SU-DHL-6 (cell line): Measurements from ENCODE around the gene NFIB.

Experiments used
- EZH2phosphoT487 ChIP-seq: fragments of 200-600 bp; sonication (generic), shearing (Covaris generic); conservative IDR thresholded peaks from 2 replicates; pipeline ENCODE4 v1.6.1; 2018; ENCODE audit warnings: mild to moderate bottlenecking, antibody characterized with exemption, low read length, moderate library complexity, mixed read lengths
- TF ChIP-seq, protein P1 (sequence below): fragments of 200-600 bp; sonication (generic); IDR thresholded peaks from one replicate; pipeline ENCODE4 v1.5.1; 2017; ENCODE audit warnings: antibody characterized with exemption, mild to moderate bottlenecking, low read length, moderate library complexity; ENCODE audit not compliant: insufficient read depth, poor library complexity, severe bottlenecking

DNA sequence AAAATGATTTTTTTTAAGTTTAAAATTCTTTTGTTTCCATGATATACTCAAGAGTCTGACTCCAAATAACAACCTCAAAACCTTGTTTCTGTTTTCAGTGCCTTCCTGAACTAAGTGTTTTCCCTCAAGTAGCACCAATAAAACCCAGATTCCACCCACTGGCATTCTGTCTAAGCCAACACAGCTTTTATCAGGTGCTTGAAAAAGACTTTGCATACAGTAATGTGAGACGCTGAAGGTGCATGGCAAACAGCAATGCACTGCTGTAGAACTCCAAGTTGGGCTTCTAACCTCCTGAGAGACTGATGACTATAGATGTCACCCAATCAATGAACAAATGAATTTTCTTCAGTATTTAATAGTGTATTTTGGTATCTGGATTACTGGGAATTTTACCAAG is 95.7 kb downstream of the NFIB start:
- TF ChIP-seq, protein P1, sequence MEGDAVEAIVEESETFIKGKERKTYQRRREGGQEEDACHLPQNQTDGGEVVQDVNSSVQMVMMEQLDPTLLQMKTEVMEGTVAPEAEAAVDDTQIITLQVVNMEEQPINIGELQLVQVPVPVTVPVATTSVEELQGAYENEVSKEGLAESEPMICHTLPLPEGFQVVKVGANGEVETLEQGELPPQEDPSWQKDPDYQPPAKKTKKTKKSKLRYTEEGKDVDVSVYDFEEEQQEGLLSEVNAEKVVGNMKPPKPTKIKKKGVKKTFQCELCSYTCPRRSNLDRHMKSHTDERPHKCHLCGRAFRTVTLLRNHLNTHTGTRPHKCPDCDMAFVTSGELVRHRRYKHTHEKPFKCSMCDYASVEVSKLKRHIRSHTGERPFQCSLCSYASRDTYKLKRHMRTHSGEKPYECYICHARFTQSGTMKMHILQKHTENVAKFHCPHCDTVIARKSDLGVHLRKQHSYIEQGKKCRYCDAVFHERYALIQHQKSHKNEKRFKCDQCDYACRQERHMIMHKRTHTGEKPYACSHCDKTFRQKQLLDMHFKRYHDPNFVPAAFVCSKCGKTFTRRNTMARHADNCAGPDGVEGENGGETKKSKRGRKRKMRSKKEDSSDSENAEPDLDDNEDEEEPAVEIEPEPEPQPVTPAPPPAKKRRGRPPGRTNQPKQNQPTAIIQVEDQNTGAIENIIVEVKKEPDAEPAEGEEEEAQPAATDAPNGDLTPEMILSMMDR = no peak
- no peak for TF ChIP-seq EZH2phosphoT487
